Gastrocnemius medialis (tissue), 4 donors: ENCODE data around the gene SPSB4.

Source experiments
- CTCF ChIP-seq, 5 experiments: fragments of 450-650 bp in 3 of 5; fragments of 200-600 bp in 2 of 5; sonication (generic) in 2 of 5; IDR thresholded peaks in 4 of 5; conservative IDR thresholded peaks in 1 of 5; 1 replicate in 4 of 5; 2 replicates in 1 of 5; pipeline ENCODE4 v1.5.1; 2016 to 2019; ENCODE audit warnings: antibody characterized with exemption in 5 of 5, mild to moderate bottlenecking in 3 of 5, moderate library complexity in 3 of 5
- POLR2A ChIP-seq, 2 donors: fragments of 450-650 bp; IDR thresholded peaks; one replicate each; pipeline ENCODE4 v1.6.1; 2017; ENCODE audit warnings: antibody characterized with exemption in 2 of 2, mild to moderate bottlenecking in 2 of 2, moderate library complexity in 2 of 2

GRCh38 chr3:141109751-141110150 lies 58.6 kb downstream of the SPSB4 start:
- TF ChIP-seq CTCF (IDR thresholded peaks at IDR 0.05 in 4 of 5, conservative IDR thresholded peaks at IDR 0.05 in 1 of 5), result peak in 2 of 5 experiments; percentile 25 to 45
- TF ChIP-seq POLR2A (IDR thresholded peaks at IDR 0.05), result no peak
